Stomach smooth muscle (tissue), 2 donors: ENCODE measurements around the gene A4GNT.
"Not testable (repeated sequence)": the region's sequence is repeated elsewhere in the genome, so short reads cannot be mapped to it uniquely, and the experiment has no call there.

Experiments
- H3K27ac ChIP-seq: one replicate; pipeline ENCODE4 v1.7.0; 2013; ENCODE audit warnings: mild to moderate bottlenecking, low read length, inconsistent platforms
- H3K27me3 ChIP-seq, 2 donors: one replicate each; pipeline ENCODE4 v1.7.0; 2013; ENCODE audit warnings: low read length in 2 of 2; ENCODE audit not compliant: insufficient read depth in 2 of 2, control insufficient read depth in 1 of 2
- H3K36me3 ChIP-seq, 2 donors: one replicate each; pipeline ENCODE4 v1.7.0; 2013; ENCODE audit warnings: low read length in 2 of 2; ENCODE audit not compliant: control insufficient read depth in 2 of 2, insufficient read depth in 2 of 2
- H3K4me1 ChIP-seq: one replicate; pipeline ENCODE4 v1.7.0; 2013; ENCODE audit warnings: low read length; ENCODE audit not compliant: control insufficient read depth, insufficient read depth
- H3K4me3 ChIP-seq, 2 donors: one replicate each; pipeline ENCODE4 v1.7.0; 2013; ENCODE audit warnings: low read length in 2 of 2
- H3K9ac ChIP-seq, 2 donors: one replicate each; pipeline ENCODE4 v1.7.0; 2013; ENCODE audit warnings: low read length in 2 of 2, mild to moderate bottlenecking in 1 of 2
- H3K9me3 ChIP-seq, 2 donors: one replicate each; pipeline ENCODE4 v1.7.0; 2013; ENCODE audit warnings: low read length in 2 of 2; ENCODE audit not compliant: control insufficient read depth in 2 of 2
- donor health status: healthy.
- donor health status: Pancreatic carcinoma.

The A4GNT gene

GRCh38 chr3:138097192-138098172, 34.7 kb downstream of the A4GNT start:
- no peak overlapping the region for H3K9ac ChIP-seq
- H3K4me1 ChIP-seq = no peaks in the 10 kb centered on the region
- H3K9me3 ChIP-seq = peaks cover 0 to 3% of the 10 kb centered on the region in 2 donors
- no peak overlapping the region for H3K4me3 ChIP-seq
- peaks cover 14 to 23% of the 10 kb centered on the region in 2 donors for H3K36me3 ChIP-seq
- H3K27me3 ChIP-seq = no peaks in the 10 kb centered on the region
- no peak overlapping the region for H3K27ac ChIP-seq

GRCh38 chr3:138093721-138094120, 38.5 kb downstream of the A4GNT start:
- H3K27ac ChIP-seq = no peak overlapping the region
- no peak overlapping the region for H3K4me3 ChIP-seq
- H3K9ac ChIP-seq = no peak overlapping the region
- peaks cover 0 to 3% of the 10 kb centered on the region in 2 donors for H3K9me3 ChIP-seq
- peaks cover 15 to 17% of the 10 kb centered on the region in 2 donors for H3K36me3 ChIP-seq
- no peaks in the 10 kb centered on the region for H3K4me1 ChIP-seq
- H3K27me3 ChIP-seq = no peaks in the 10 kb centered on the region

- H3K36me3 ChIP-seq = peaks cover 21 to 25% of the 10 kb centered on the region in 2 donors
Observed at GRCh38 chr3:138092023-138092422, 40.2 kb downstream of the A4GNT start.

GRCh38 chr3:138089091-138089490, 43.1 kb downstream of the A4GNT start:
- Histone ChIP-seq H3K36me3 (peaks cover 23 to 26% of the 10 kb centered on the region in 2 donors), H3K4me3 (no peak overlapping the region), H3K27ac (no peak overlapping the region)

More at GRCh38 chr3:138092023-138092422, 40.2 kb downstream of the A4GNT start:
- Histone ChIP-seq H3K27me3 (no peaks in the 10 kb centered on the region), H3K4me3 (no peak overlapping the region), H3K9ac (no peak overlapping the region), H3K9me3 (peaks cover 0 to 3% of the 10 kb centered on the region in 2 donors), H3K27ac (no peak overlapping the region), H3K4me1 (no peaks in the 10 kb centered on the region)

GRCh38 chr3:138085745-138086144, 46.4 kb downstream of the A4GNT start:
- not testable (repeated sequence) for H3K9ac ChIP-seq, H3K27me3 ChIP-seq, H3K4me3 ChIP-seq, H3K9me3 ChIP-seq, H3K27ac ChIP-seq, H3K4me1 ChIP-seq
- H3K36me3 ChIP-seq = peaks cover 34 to 48% of the 10 kb centered on the region in 2 donors

More at GRCh38 chr3:138089091-138089490, 43.1 kb downstream of the A4GNT start:
- Histone ChIP-seq H3K9me3 (peaks cover 0 to 3% of the 10 kb centered on the region in 2 donors), H3K4me1 (no peaks in the 10 kb centered on the region), H3K27me3 (no peaks in the 10 kb centered on the region), H3K9ac (no peak overlapping the region)

GRCh38 chr3:138084196-138084595, 48.0 kb downstream of the A4GNT start:
- Histone ChIP-seq H3K9ac (no peak overlapping the region), H3K4me1 (peaks cover 2% of the 10 kb centered on the region), H3K27ac (no peak overlapping the region)

GRCh38 chr3:138082992-138083386, 49.2 kb downstream of the A4GNT start:
- H3K9me3 ChIP-seq = no peaks in the 10 kb centered on the region
- H3K36me3 ChIP-seq = peaks cover 39 to 54% of the 10 kb centered on the region in 2 donors
- peaks cover 2% of the 10 kb centered on the region for H3K4me1 ChIP-seq
- H3K27ac ChIP-seq = no peak overlapping the region
- no peak overlapping the region for H3K4me3 ChIP-seq
- no peak overlapping the region for H3K9ac ChIP-seq
- no peaks in the 10 kb centered on the region for H3K27me3 ChIP-seq

More at GRCh38 chr3:138084196-138084595, 48.0 kb downstream of the A4GNT start:
- no peak overlapping the region for H3K4me3 ChIP-seq
- no peaks in the 10 kb centered on the region for H3K9me3 ChIP-seq
- H3K27me3 ChIP-seq = no peaks in the 10 kb centered on the region
- peaks cover 43 to 56% of the 10 kb centered on the region in 2 donors for H3K36me3 ChIP-seq

- no peak overlapping the region for H3K27ac ChIP-seq
- peak overlapping the region in 1 of 2 donors; percentile 30 for H3K4me3 ChIP-seq
- peaks cover 40 to 52% of the 10 kb centered on the region in 2 donors for H3K36me3 ChIP-seq
- H3K27me3 ChIP-seq = no peaks in the 10 kb centered on the region
- H3K4me1 ChIP-seq = peaks cover 2% of the 10 kb centered on the region
- H3K9ac ChIP-seq = no peak overlapping the region
- H3K9me3 ChIP-seq = no peaks in the 10 kb centered on the region
Observed at GRCh38 chr3:138082085-138082991, 49.9 kb downstream of the A4GNT start.

- Histone ChIP-seq H3K4me1 (peaks cover 2% of the 10 kb centered on the region), H3K4me3 (no peak overlapping the region), H3K9me3 (no peaks in the 10 kb centered on the region), H3K9ac (no peak overlapping the region), H3K36me3 (peaks cover 42 to 55% of the 10 kb centered on the region in 2 donors), H3K27me3 (no peaks in the 10 kb centered on the region), H3K27ac (no peak overlapping the region)
Observed at GRCh38 chr3:138081371-138082084, 50.7 kb downstream of the A4GNT start.

- Histone ChIP-seq H3K9me3 (no peaks in the 10 kb centered on the region), H3K27me3 (no peaks in the 10 kb centered on the region), H3K4me1 (peaks cover 2% of the 10 kb centered on the region), H3K27ac (no peak overlapping the region), H3K4me3 (no peak overlapping the region), H3K9ac (no peak overlapping the region), H3K36me3 (peaks cover 39 to 53% of the 10 kb centered on the region in 2 donors)
Observed at GRCh38 chr3:138079901-138080300, 52.3 kb downstream of the A4GNT start.
